ENCODE data around the gene LIMCH1. TPM values are rescaled to one million over a fixed set of nuclear protein-coding genes. Genes with fewer than 3 reads are reported as not detected.
A peak's percentile ranks its signal among the peaks of the same experiment; 100 is the strongest.

LIMCH1 gene
- polyA plus RNA-seq, 2 donors = 8.3 to 9.0 TPM

DNA sequence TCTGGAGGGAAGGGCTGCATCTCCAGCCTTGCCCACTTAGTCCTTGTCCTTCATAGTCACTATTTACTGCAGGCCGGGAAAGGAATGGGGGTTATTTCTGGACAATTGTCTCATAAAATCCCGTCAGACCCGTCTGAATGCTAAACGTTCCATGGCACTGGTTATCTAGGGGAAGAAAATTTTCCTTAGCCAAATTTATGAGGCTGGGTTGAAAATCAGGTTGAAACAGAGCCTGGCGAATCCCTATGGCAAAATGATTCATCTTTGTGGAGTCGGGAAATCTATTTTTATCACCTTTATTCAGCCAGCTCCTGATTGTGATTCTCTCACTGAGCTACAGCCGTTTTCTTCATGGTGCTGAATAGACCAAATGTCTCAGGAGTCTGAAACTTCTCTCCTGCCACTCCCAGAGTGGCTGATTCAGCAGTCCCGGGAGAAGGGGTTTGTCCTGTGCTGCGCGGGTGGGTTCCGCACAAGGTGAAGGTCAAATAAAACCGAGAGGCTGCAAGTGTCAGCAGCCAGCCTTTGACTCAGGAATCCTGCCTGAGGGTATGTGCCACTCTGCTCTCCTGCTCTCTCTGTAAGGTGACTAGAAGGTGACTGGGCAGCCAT is 1.0 kb downstream of the LIMCH1 start:
- no peak overlapping the region for H3K4me3 ChIP-seq (ENCODE audit: low read depth in 1 of 2, low read length in 2 of 2)
- H3K27ac ChIP-seq (ENCODE audit: low read depth in 2 of 2, low read length in 1 of 2) = peak overlapping the region; percentile 30 to 61
- H3K4me1 ChIP-seq (ENCODE audit: control insufficient read depth in 2 of 2, insufficient read depth in 2 of 2, low read length in 1 of 2) = peaks cover 0 to 7% of the 10 kb centered on the region in 2 donors
- H3K27me3 ChIP-seq (ENCODE audit: control insufficient read depth in 1 of 2, insufficient read depth in 2 of 2, low read length in 2 of 2) = no peaks in the 10 kb centered on the region
- no peaks in the 10 kb centered on the region for H3K9me3 ChIP-seq (ENCODE audit: control insufficient read depth in 2 of 2, insufficient read depth in 1 of 2, low read depth in 1 of 2, low read length in 1 of 2)
- 33 to 42% methylated on average over 12 of the region's 12 CpGs for WGBS, 2 donors
- no peaks in the 10 kb centered on the region for H3K36me3 ChIP-seq (ENCODE audit: control insufficient read depth in 2 of 2, insufficient read depth in 2 of 2, low read length in 1 of 2)

DNA sequence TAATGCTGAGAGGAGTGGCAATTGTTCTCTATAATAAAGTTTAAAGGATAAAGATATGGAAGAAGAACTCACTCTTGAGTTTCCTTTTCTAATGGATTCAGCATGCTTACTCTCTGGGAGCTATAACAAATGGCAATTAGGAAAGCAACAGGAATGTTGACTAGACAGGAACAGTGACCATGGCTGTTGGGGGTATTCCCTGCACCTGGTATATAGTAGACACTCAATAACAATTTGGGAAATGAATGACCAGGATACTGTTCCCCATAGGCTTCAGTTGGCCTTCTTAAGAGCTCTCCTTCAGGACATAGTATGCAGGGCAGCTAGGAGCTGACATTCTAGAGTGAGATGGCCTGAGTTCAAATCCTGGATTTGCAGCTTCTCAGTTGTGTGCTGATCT is 1.8 kb downstream of the LIMCH1 start:
- no peaks in the 10 kb centered on the region for H3K9me3 ChIP-seq (ENCODE audit: control insufficient read depth in 2 of 2, insufficient read depth in 1 of 2, low read depth in 1 of 2, low read length in 1 of 2)
- no peaks in the 10 kb centered on the region for H3K27me3 ChIP-seq (ENCODE audit: control insufficient read depth in 1 of 2, insufficient read depth in 2 of 2, low read length in 2 of 2)
- H3K27ac ChIP-seq (ENCODE audit: low read depth in 2 of 2, low read length in 1 of 2) = no peak overlapping the region
- H3K4me1 ChIP-seq (ENCODE audit: control insufficient read depth in 2 of 2, insufficient read depth in 2 of 2, low read length in 1 of 2) = peaks cover 0 to 7% of the 10 kb centered on the region in 2 donors
- H3K36me3 ChIP-seq (ENCODE audit: control insufficient read depth in 2 of 2, insufficient read depth in 2 of 2, low read length in 1 of 2) = no peaks in the 10 kb centered on the region
- H3K4me3 ChIP-seq (ENCODE audit: low read depth in 1 of 2, low read length in 2 of 2) = no peak overlapping the region

DNA sequence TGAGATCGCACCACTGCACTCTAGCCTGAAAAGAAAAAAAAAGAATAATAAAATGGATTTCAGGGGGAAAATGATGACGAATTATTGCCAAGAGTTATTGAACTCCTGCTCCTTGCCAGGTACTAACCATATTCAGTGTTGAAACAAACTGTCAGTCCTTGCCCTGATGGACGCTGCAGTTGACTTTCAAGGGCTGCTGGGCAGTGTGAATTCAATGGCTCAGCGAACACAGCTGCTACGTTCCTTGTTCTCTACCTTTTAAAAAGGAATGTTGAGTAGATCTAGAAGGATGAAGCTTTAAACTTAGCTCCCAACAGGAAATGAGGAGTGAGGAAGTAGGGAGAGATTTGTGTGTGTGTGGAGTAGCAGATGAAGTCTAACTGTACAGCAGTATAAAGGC is 2.7 kb downstream of the LIMCH1 start:
- Histone ChIP-seq H3K4me1 (ENCODE audit: control insufficient read depth in 2 of 2, insufficient read depth in 2 of 2, low read length in 1 of 2) (peaks cover 0 to 7% of the 10 kb centered on the region in 2 donors), H3K27ac (ENCODE audit: low read depth in 2 of 2, low read length in 1 of 2) (no peak overlapping the region), H3K27me3 (ENCODE audit: control insufficient read depth in 1 of 2, insufficient read depth in 2 of 2, low read length in 2 of 2) (no peaks in the 10 kb centered on the region), H3K4me3 (ENCODE audit: low read depth in 1 of 2, low read length in 2 of 2) (no peak overlapping the region), H3K36me3 (ENCODE audit: control insufficient read depth in 2 of 2, insufficient read depth in 2 of 2, low read length in 1 of 2) (no peaks in the 10 kb centered on the region), H3K9me3 (ENCODE audit: control insufficient read depth in 2 of 2, insufficient read depth in 1 of 2, low read depth in 1 of 2, low read length in 1 of 2) (no peaks in the 10 kb centered on the region)
- WGBS, 2 donors = 88 to 89% methylated on average over 5 of the region's 5 CpGs

DNA sequence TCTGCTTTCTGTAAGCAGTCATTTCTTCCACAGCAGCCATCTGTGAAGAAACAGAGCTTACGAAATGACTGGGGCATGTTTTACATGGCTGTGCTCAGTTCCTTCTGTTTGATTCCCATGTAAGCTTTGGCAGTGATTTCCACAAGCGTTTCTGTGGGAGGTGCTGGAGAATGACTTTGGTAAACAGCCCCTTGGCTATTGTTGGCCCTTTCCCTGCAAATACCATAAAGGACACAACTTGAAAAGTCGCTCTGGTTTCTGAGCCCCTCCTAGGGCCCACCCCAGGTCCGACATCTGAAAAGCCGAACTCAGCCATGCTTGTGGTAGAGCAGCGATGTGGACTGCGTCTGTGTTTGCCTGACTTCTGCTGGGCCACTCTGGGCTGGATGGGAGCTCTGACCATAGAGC is 3.7 kb downstream of the LIMCH1 start:
- Histone ChIP-seq H3K27ac (ENCODE audit: low read depth in 2 of 2, low read length in 1 of 2) (peak overlapping the region; percentile 14 to 34), H3K27me3 (ENCODE audit: control insufficient read depth in 1 of 2, insufficient read depth in 2 of 2, low read length in 2 of 2) (no peaks in the 10 kb centered on the region), H3K4me3 (ENCODE audit: low read depth in 1 of 2, low read length in 2 of 2) (no peak overlapping the region), H3K4me1 (ENCODE audit: control insufficient read depth in 2 of 2, insufficient read depth in 2 of 2, low read length in 1 of 2) (peaks cover 0 to 7% of the 10 kb centered on the region in 2 donors), H3K36me3 (ENCODE audit: control insufficient read depth in 2 of 2, insufficient read depth in 2 of 2, low read length in 1 of 2) (no peaks in the 10 kb centered on the region), H3K9me3 (ENCODE audit: control insufficient read depth in 2 of 2, insufficient read depth in 1 of 2, low read depth in 1 of 2, low read length in 1 of 2) (no peaks in the 10 kb centered on the region)
- WGBS, 2 donors = 53 to 62% methylated on average over 7 of the region's 7 CpGs

DNA sequence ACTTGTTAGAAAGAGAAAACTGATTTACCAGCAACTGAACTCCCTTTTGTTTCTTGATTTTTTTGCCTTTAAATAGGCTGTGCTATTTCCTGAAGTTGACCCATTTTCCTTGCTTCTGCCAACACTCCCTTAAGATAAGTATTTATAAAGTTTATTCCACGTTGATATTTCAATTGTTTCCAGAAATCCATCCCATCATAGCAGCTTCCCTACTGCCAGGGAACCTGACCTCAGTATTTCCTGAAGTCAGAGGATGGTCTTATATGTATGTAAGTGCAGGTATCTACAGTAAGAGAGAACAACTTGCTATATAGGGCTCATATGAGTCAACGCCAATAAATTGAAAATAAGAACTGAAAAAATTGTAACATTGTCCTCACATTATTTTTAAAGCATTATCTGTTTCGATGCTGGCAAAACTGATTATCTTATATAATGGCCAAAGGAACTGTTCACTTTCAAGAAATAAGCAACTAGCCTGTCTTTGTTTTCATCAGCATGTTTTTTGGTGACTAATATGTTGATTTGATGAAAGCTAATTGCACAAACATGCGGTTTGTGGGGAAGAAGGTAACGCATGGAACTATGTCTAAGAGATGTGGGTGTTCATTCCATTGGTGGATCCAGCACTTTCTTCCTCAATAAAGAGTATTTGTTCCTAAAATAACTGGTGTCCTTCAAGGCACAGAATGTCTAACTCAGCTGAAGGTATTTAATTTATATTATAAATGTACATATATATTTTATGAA is 4.7 kb downstream of the LIMCH1 start:
- no peaks in the 10 kb centered on the region for H3K27me3 ChIP-seq (ENCODE audit: control insufficient read depth in 1 of 2, insufficient read depth in 2 of 2, low read length in 2 of 2)
- no peaks in the 10 kb centered on the region for H3K36me3 ChIP-seq (ENCODE audit: control insufficient read depth in 2 of 2, insufficient read depth in 2 of 2, low read length in 1 of 2)
- peaks cover 0 to 7% of the 10 kb centered on the region in 2 donors for H3K4me1 ChIP-seq (ENCODE audit: control insufficient read depth in 2 of 2, insufficient read depth in 2 of 2, low read length in 1 of 2)
- H3K4me3 ChIP-seq (ENCODE audit: low read depth in 1 of 2, low read length in 2 of 2) = no peak overlapping the region
- H3K27ac ChIP-seq (ENCODE audit: low read depth in 2 of 2, low read length in 1 of 2) = no peak overlapping the region
- no peaks in the 10 kb centered on the region for H3K9me3 ChIP-seq (ENCODE audit: control insufficient read depth in 2 of 2, insufficient read depth in 1 of 2, low read depth in 1 of 2, low read length in 1 of 2)
- WGBS, 2 donors = 71 to 72% methylated on average over 5 of the region's 5 CpGs

DNA sequence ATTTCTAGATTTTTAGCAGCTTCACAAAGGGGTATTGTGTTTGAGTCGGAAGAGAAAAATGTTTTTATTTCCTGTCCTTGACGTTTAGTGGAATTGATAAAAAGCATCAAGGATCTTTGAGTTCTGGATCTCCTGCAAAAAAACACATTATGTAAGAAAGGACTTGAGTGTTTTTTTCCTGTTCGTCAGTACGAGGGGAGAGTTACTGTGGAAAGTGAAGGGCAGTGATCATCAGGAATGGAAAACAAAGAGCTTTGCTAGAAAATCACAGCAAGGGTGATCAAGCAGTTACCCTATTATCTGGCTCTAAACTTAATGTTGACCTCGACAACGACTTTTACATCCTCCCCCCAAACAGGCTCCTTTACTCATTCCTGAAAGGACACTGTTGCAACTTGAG is 7.3 kb downstream of the LIMCH1 start:
- no peak overlapping the region for H3K27ac ChIP-seq (ENCODE audit: low read depth in 2 of 2, low read length in 1 of 2)
- H3K4me1 ChIP-seq (ENCODE audit: control insufficient read depth in 2 of 2, insufficient read depth in 2 of 2, low read length in 1 of 2) = no peaks in the 10 kb centered on the region
- H3K27me3 ChIP-seq (ENCODE audit: control insufficient read depth in 1 of 2, insufficient read depth in 2 of 2, low read length in 2 of 2) = no peaks in the 10 kb centered on the region

DNA sequence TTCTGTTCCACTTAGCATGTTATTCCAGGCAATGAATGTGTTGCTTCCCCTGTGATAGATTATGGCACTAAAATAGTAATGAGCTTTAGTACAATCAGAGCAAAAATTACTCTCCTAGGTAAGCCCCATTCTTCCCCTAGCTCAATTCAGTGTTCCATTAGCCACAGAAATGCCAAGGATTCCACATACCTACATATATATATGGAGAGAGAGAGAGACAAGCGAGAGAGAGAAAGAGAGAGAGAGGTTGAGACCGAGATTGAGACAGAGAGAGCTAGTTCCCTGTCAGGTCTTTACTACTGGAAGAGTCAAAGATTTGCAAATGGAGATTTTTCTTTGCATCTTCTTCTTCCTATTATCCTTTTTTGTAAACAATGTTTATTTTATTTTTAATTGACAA is 8.7 kb downstream of the LIMCH1 start:
- Histone ChIP-seq H3K27me3 (ENCODE audit: control insufficient read depth in 1 of 2, insufficient read depth in 2 of 2, low read length in 2 of 2) (no peaks in the 10 kb centered on the region), H3K9me3 (ENCODE audit: control insufficient read depth in 2 of 2, insufficient read depth in 1 of 2, low read depth in 1 of 2, low read length in 1 of 2) (no peaks in the 10 kb centered on the region), H3K27ac (ENCODE audit: low read depth in 2 of 2, low read length in 1 of 2) (no peak overlapping the region), H3K4me1 (ENCODE audit: control insufficient read depth in 2 of 2, insufficient read depth in 2 of 2, low read length in 1 of 2) (no peaks in the 10 kb centered on the region), H3K36me3 (ENCODE audit: control insufficient read depth in 2 of 2, insufficient read depth in 2 of 2, low read length in 1 of 2) (no peaks in the 10 kb centered on the region), H3K4me3 (ENCODE audit: low read depth in 1 of 2, low read length in 2 of 2) (no peak overlapping the region)
- WGBS, 2 donors = 83 to 93% methylated on average over 2 of the region's 2 CpGs

More for the DNA sequence above, 7.3 kb downstream of the LIMCH1 start:
- H3K9me3 ChIP-seq (ENCODE audit: control insufficient read depth in 2 of 2, insufficient read depth in 1 of 2, low read depth in 1 of 2, low read length in 1 of 2) = no peaks in the 10 kb centered on the region
- H3K36me3 ChIP-seq (ENCODE audit: control insufficient read depth in 2 of 2, insufficient read depth in 2 of 2, low read length in 1 of 2) = no peaks in the 10 kb centered on the region
- 70% methylated on average over 6 of the region's 6 CpGs for WGBS, 2 donors
- no peak overlapping the region for H3K4me3 ChIP-seq (ENCODE audit: low read depth in 1 of 2, low read length in 2 of 2)

DNA sequence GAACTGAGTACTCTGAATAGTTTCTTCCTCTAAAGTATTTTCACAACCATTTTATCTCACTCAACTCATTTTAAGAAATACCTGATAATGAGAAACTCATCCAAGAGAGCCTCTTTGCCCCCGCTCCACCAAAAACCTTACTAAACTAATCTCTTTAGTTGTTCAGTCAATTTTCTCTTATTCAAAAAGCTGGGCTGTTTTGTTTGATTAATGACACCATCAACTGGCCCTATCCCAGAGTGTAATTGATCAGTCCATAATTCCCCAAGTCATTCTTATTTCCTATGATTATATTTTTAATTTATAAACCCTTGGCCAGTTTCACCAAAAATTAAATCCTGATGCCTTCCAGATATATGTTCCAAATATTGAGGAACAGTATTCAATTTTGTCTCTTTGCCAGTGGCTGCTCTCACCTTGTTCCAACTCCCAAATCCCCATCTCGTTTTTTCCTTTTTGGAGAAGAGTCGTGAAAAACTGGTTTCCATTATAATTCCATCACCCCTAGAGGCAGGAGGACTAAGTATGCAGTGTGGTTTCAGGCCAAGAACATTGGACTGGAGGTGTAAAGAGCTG is 10.4 kb downstream of the LIMCH1 start:
- Histone ChIP-seq H3K4me1 (ENCODE audit: control insufficient read depth in 2 of 2, insufficient read depth in 2 of 2, low read length in 1 of 2) (no peaks in the 10 kb centered on the region), H3K9me3 (ENCODE audit: control insufficient read depth in 2 of 2, insufficient read depth in 1 of 2, low read depth in 1 of 2, low read length in 1 of 2) (no peaks in the 10 kb centered on the region), H3K27me3 (ENCODE audit: control insufficient read depth in 1 of 2, insufficient read depth in 2 of 2, low read length in 2 of 2) (no peaks in the 10 kb centered on the region), H3K27ac (ENCODE audit: low read depth in 2 of 2, low read length in 1 of 2) (no peak overlapping the region), H3K4me3 (ENCODE audit: low read depth in 1 of 2, low read length in 2 of 2) (no peak overlapping the region), H3K36me3 (ENCODE audit: control insufficient read depth in 2 of 2, insufficient read depth in 2 of 2, low read length in 1 of 2) (no peaks in the 10 kb centered on the region)
- WGBS, 2 donors = 61 to 65% methylated on average over 3 of the region's 3 CpGs

DNA sequence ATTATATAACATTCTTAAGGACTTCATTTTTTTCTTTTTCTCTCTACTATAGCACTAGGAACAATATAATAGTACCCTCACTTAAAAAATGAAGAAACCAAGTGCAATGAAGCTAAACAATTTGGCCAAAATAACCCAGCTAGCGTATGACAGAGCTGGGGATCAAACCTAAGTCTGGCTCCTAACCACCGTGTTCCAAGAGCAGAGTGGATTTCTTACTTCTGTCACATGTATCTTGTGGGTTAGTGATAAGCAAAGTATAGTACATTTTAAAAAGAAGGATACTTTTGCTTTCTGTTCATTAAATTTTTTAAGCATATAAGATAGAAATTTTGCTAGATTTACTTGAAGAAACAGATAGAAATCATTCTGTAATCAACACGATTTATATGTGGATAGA is 11.5 kb downstream of the LIMCH1 start:
- WGBS, 2 donors = 70 to 84% methylated on average over 3 of the region's 3 CpGs
- Histone ChIP-seq H3K9me3 (ENCODE audit: control insufficient read depth in 2 of 2, insufficient read depth in 1 of 2, low read depth in 1 of 2, low read length in 1 of 2) (no peaks in the 10 kb centered on the region), H3K4me3 (ENCODE audit: low read depth in 1 of 2, low read length in 2 of 2) (no peak overlapping the region), H3K27ac (ENCODE audit: low read depth in 2 of 2, low read length in 1 of 2) (no peak overlapping the region), H3K4me1 (ENCODE audit: control insufficient read depth in 2 of 2, insufficient read depth in 2 of 2, low read length in 1 of 2) (no peaks in the 10 kb centered on the region), H3K36me3 (ENCODE audit: control insufficient read depth in 2 of 2, insufficient read depth in 2 of 2, low read length in 1 of 2) (no peaks in the 10 kb centered on the region), H3K27me3 (ENCODE audit: control insufficient read depth in 1 of 2, insufficient read depth in 2 of 2, low read length in 2 of 2) (no peaks in the 10 kb centered on the region)

DNA sequence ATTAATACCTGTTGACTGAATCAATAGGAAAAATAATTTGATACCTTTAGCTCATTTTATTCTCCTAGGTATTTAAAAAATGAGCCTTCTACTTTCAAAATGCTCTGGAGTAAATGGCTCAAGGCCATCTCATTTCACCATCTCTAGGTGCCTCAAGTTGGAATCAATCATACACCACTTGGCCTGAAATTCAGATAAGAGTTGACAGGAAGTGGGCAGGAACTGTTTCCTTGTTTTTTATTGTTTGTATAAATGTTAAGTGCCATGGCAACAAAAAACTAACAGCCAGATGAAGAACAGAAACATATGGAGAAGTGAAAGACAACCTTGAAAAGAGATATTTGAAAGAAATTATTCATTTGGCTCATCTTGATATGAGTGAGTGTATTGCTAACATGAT is 12.4 kb downstream of the LIMCH1 start:
- H3K27me3 ChIP-seq (ENCODE audit: control insufficient read depth in 1 of 2, insufficient read depth in 2 of 2, low read length in 2 of 2) = no peaks in the 10 kb centered on the region
- no peak overlapping the region for H3K27ac ChIP-seq (ENCODE audit: low read depth in 2 of 2, low read length in 1 of 2)
- no peaks in the 10 kb centered on the region for H3K9me3 ChIP-seq (ENCODE audit: control insufficient read depth in 2 of 2, insufficient read depth in 1 of 2, low read depth in 1 of 2, low read length in 1 of 2)
- H3K4me3 ChIP-seq (ENCODE audit: low read depth in 1 of 2, low read length in 2 of 2) = no peak overlapping the region
- H3K4me1 ChIP-seq (ENCODE audit: control insufficient read depth in 2 of 2, insufficient read depth in 2 of 2, low read length in 1 of 2) = no peaks in the 10 kb centered on the region
- H3K36me3 ChIP-seq (ENCODE audit: control insufficient read depth in 2 of 2, insufficient read depth in 2 of 2, low read length in 1 of 2) = no peaks in the 10 kb centered on the region

Data from esophagus (tissue), 2 donors.